Liver (tissue), 3 donors: ENCODE results near the gene GOLGA8T.
"Not testable (repeated sequence)": the region's sequence is repeated elsewhere in the genome, so short reads cannot be mapped to it uniquely, and the experiment has no call there.

Source experiments
- JUND ChIP-seq, 2 donors: IDR thresholded peaks; 2 replicates each; pipeline ENCODE4 v1.6.1; 2016; ENCODE audit warnings: antibody characterized with exemption in 2 of 2
- TF ChIP-seq, protein P1 (sequence below): fragments of 150-350 bp; IDR thresholded peaks from 2 replicates; pipeline ENCODE4 v1.5.1; 2017; ENCODE audit warnings: improper control_type of control experiment, low read depth, low read length; ENCODE audit not compliant: missing input control
- donor health status: healthy.
- donor health status: healthy.

DNA sequence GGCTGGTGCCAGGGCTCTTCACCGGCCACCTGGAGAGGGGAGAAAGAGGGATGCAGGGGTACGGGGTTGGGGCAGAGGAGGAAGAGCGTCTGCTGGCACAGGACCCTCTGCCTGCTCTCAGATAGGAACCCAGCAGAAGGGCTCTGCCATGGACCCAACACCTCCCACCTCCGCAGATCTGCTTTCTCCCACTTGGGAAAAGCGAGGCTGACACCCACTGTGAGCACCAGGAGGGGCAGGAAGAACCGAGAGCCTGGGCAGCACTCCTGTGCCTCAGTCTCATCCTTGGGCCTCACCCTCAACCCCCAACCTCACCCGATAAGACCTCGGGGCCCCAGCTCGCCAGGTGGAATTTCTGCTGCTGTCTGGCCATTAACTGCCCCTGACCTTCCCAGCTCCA lies 58.0 kb downstream of the GOLGA8T start:
- TF ChIP-seq, protein P1, sequence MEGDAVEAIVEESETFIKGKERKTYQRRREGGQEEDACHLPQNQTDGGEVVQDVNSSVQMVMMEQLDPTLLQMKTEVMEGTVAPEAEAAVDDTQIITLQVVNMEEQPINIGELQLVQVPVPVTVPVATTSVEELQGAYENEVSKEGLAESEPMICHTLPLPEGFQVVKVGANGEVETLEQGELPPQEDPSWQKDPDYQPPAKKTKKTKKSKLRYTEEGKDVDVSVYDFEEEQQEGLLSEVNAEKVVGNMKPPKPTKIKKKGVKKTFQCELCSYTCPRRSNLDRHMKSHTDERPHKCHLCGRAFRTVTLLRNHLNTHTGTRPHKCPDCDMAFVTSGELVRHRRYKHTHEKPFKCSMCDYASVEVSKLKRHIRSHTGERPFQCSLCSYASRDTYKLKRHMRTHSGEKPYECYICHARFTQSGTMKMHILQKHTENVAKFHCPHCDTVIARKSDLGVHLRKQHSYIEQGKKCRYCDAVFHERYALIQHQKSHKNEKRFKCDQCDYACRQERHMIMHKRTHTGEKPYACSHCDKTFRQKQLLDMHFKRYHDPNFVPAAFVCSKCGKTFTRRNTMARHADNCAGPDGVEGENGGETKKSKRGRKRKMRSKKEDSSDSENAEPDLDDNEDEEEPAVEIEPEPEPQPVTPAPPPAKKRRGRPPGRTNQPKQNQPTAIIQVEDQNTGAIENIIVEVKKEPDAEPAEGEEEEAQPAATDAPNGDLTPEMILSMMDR = not testable (repeated sequence)
- TF ChIP-seq JUND (IDR thresholded peaks at IDR 0.05) = not testable (repeated sequence)
